Liver (tissue), 9 donors: ENCODE measurements around the gene RFWD3. TPM values are rescaled to one million over a fixed set of nuclear protein-coding genes. Genes with fewer than 3 reads are reported as not detected.

Source experiments
- DNase-seq: peaks from one replicate; pipeline ENCODE4 v3.0.0-alpha.2; 2017; ENCODE audit warnings: low spot score
- H3K27ac ChIP-seq, 2 donors: one replicate each; pipeline ENCODE4 v1.7.0; 2013; ENCODE audit warnings: inconsistent platforms in 2 of 2, low read length in 2 of 2, control low read depth in 1 of 2, low read depth in 1 of 2, mild to moderate bottlenecking in 1 of 2
- H3K27me3 ChIP-seq, 4 donors: one replicate each; pipeline versions ENCODE4 v1.6.1 to v1.7.0; 2013; ENCODE audit warnings: low read length in 3 of 4, inconsistent platforms in 1 of 4, mild to moderate bottlenecking in 1 of 4, moderate library complexity in 1 of 4; ENCODE audit not compliant: control insufficient read depth in 4 of 4, insufficient read depth in 4 of 4
- H3K36me3 ChIP-seq, 4 donors: one replicate each; pipeline versions ENCODE4 v1.6.1 to v1.7.0; 2013; ENCODE audit warnings: low read length in 3 of 4, mild to moderate bottlenecking in 3 of 4, low read depth in 1 of 4, moderate library complexity in 1 of 4; ENCODE audit not compliant: control insufficient read depth in 4 of 4, insufficient read depth in 3 of 4
- H3K4me1 ChIP-seq, 4 donors: one replicate each; pipeline versions ENCODE4 v1.6.1 to v1.7.0; 2013; ENCODE audit warnings: low read length in 3 of 4, mild to moderate bottlenecking in 3 of 4, moderate library complexity in 1 of 4; ENCODE audit not compliant: control insufficient read depth in 4 of 4, insufficient read depth in 4 of 4
- H3K4me3 ChIP-seq, 3 donors: one replicate each; pipeline versions ENCODE4 v1.6.1 to v1.7.0; 2013; ENCODE audit warnings: low read length in 3 of 3, control low read depth in 1 of 3, low read depth in 1 of 3, mild to moderate bottlenecking in 1 of 3
- H3K9ac ChIP-seq, 2 donors: one replicate each; pipeline ENCODE4 v1.7.0; 2013; ENCODE audit warnings: low read length in 2 of 2, mild to moderate bottlenecking in 2 of 2, moderate library complexity in 2 of 2, control low read depth in 1 of 2, low read depth in 1 of 2
- H3K9me3 ChIP-seq, 4 donors: one replicate each; pipeline versions ENCODE4 v1.6.1 to v1.7.0; 2013; ENCODE audit warnings: low read length in 3 of 4; ENCODE audit not compliant: control insufficient read depth in 4 of 4
- CTCF ChIP-seq: fragments of 150-350 bp; IDR thresholded peaks from 2 replicates; pipeline ENCODE4 v1.5.1; 2017; ENCODE audit warnings: improper control_type of control experiment, low read depth, low read length; ENCODE audit not compliant: missing input control
- EGR1 ChIP-seq, 2 donors: IDR thresholded peaks; 2 replicates each; pipeline ENCODE4 v1.6.1; 2016 to 2018; ENCODE audit warnings: antibody characterized with exemption in 2 of 2, low read depth in 2 of 2
- FOXA1 ChIP-seq: IDR thresholded peaks from 2 replicates; pipeline ENCODE4 v1.6.1; 2016; ENCODE audit warnings: antibody characterized with exemption
- GABPA ChIP-seq, 2 donors: IDR thresholded peaks in 1 of 2; conservative IDR thresholded peaks in 1 of 2; 2 replicates each; pipeline ENCODE4 v1.6.1; 2016; ENCODE audit warnings: antibody characterized with exemption in 2 of 2, mild to moderate bottlenecking in 1 of 2, moderate library complexity in 1 of 2
- HNF4A ChIP-seq, 2 donors: conservative IDR thresholded peaks; 2 replicates each; pipeline ENCODE4 v1.6.1; 2016; ENCODE audit warnings: antibody characterized with exemption in 2 of 2, mild to moderate bottlenecking in 2 of 2
- HNF4G ChIP-seq: IDR thresholded peaks from 2 replicates; pipeline ENCODE4 v1.6.1; 2016; ENCODE audit warnings: antibody characterized with exemption
- JUND ChIP-seq, 2 donors: IDR thresholded peaks; 2 replicates each; pipeline ENCODE4 v1.6.1; 2016; ENCODE audit warnings: antibody characterized with exemption in 2 of 2
- MAX ChIP-seq: IDR thresholded peaks from 2 replicates; pipeline ENCODE4 v1.6.1; 2016; ENCODE audit warnings: antibody characterized with exemption
- NR2F2 ChIP-seq: IDR thresholded peaks from 2 replicates; pipeline ENCODE4 v1.6.1; 2016; ENCODE audit warnings: antibody characterized with exemption
- REST ChIP-seq: IDR thresholded peaks from 2 replicates; pipeline ENCODE4 v1.6.1; 2016; ENCODE audit warnings: antibody characterized with exemption, mild to moderate bottlenecking
- RXRA ChIP-seq, 2 donors: IDR thresholded peaks; 2 replicates each; pipeline ENCODE4 v1.6.1; 2017 to 2018; ENCODE audit warnings: antibody characterized with exemption in 2 of 2, mild to moderate bottlenecking in 1 of 2
- SP1 ChIP-seq: IDR thresholded peaks from 2 replicates; pipeline ENCODE4 v1.6.1; 2018; ENCODE audit warnings: antibody characterized with exemption, mild to moderate bottlenecking
- YY1 ChIP-seq: IDR thresholded peaks from 2 replicates; pipeline ENCODE4 v1.6.1; 2016; ENCODE audit warnings: antibody characterized with exemption, mild to moderate bottlenecking
- ZBTB33 ChIP-seq: IDR thresholded peaks from 2 replicates; pipeline ENCODE4 v1.6.1; 2016; ENCODE audit warnings: antibody characterized with exemption
- WGBS: extraction: QIAGEN DNeasy Blood & Tissue Kit; methylation state at CpG from one replicate; pipeline ENCODE4 v1.1.7; 2013; 5-methylcytosine and 5-hydroxymethylcytosine counted together
- polyA plus RNA-seq, 2 donors: library from polyadenylated mRNA; stranded (reverse) in 1 of 2; unstranded in 1 of 2; fragments of 200-250 nt in 1 of 2; fragments of >200 nt in 1 of 2; fragmentation: Nextera tagmentation in 1 of 2; extraction: Ambion mirVana in 1 of 2; gene quantifications; one replicate each; pipeline versions ENCODE4 v1.2.1 to v1.2.3, GENCODE V29; 2013 to 2015
- total RNA-seq, 2 donors: library from RNA; depleted of rRNA; stranded (reverse); fragments of >200 nt; gene quantifications; one replicate each; pipeline ENCODE4 v1.2.3, GENCODE V29; 2014
- donor health status: healthy.
- donor health status: healthy.
- donor health status: healthy.
- donor health status: healthy.
- donor health status: healthy.

The RFWD3 gene
- total and polyA plus RNA-seq, 4 donors: 2.4 to 21.8 (median 9.0) TPM

- TF ChIP-seq HNF4G (no peak), SP1 (no peak), YY1 (no peak), CTCF (no peak), NR2F2 (no peak), GABPA (IDR thresholded peaks at IDR 0.05 in 1 of 2, conservative IDR thresholded peaks at IDR 0.05 in 1 of 2) (no peak), ZBTB33 (no peak), REST (no peak), HNF4A (conservative IDR thresholded peaks at IDR 0.05) (no peak), MAX (no peak), EGR1 (IDR thresholded peaks at IDR 0.05; ENCODE audit: low read depth in 2 of 2) (no peak), JUND (IDR thresholded peaks at IDR 0.05) (no peak), RXRA (IDR thresholded peaks at IDR 0.05) (no peak), FOXA1 (no peak)
- 92% methylated on average over 1 of the region's 1 CpG for WGBS
These were observed 83.7 kb downstream of the RFWD3 start for GRCh38 chr16:74582970-74583369.

GRCh38 chr16:74580833-74581232 is 85.8 kb downstream of the RFWD3 start:
- no peak for DNase-seq
- no peak for TF ChIP-seq RXRA (IDR thresholded peaks at IDR 0.05)
- TF ChIP-seq GABPA (IDR thresholded peaks at IDR 0.05 in 1 of 2, conservative IDR thresholded peaks at IDR 0.05 in 1 of 2): no peak
- no peak for TF ChIP-seq YY1
- TF ChIP-seq EGR1 (IDR thresholded peaks at IDR 0.05; ENCODE audit: low read depth in 2 of 2): no peak
- no peak for TF ChIP-seq MAX
- Histone ChIP-seq H3K9ac (no peak overlapping the region), H3K4me1 (peaks cover under 1 to 16% (median 4%) of the 10 kb centered on the region in 4 donors), H3K9me3 (no peaks in the 10 kb centered on the region), H3K4me3 (no peak overlapping the region), H3K27me3 (no peaks in the 10 kb centered on the region), H3K27ac (no peak overlapping the region), H3K36me3 (no peaks in the 10 kb centered on the region)
- WGBS: 59% methylated on average over 3 of the region's 3 CpGs

More at GRCh38 chr16:74582970-74583369, 83.7 kb downstream of the RFWD3 start:
- no peak overlapping the region for H3K27ac ChIP-seq
- no peaks in the 10 kb centered on the region for H3K27me3 ChIP-seq
- no peak for DNase-seq
- H3K36me3 ChIP-seq: no peaks in the 10 kb centered on the region
- H3K4me3 ChIP-seq: no peak overlapping the region
- H3K9me3 ChIP-seq: no peaks in the 10 kb centered on the region
- no peak overlapping the region for H3K9ac ChIP-seq
- peaks cover 0 to 15% (median 3%) of the 10 kb centered on the region in 4 donors for H3K4me1 ChIP-seq
